AG04450 (cell line): ENCODE results near the gene TNS3. TPM values are rescaled to one million over a fixed set of nuclear protein-coding genes. Genes with fewer than 3 reads are reported as not detected.
A peak's percentile ranks its signal among the peaks of the same experiment; 100 is the strongest.

ENCODE experiments used
- CTCF ChIA-PET: fragments of 300-600, 350-600 bp; formaldehyde crosslinking; extraction: SDS; loops from one replicate; lab custom pipeline; 2022; ENCODE audit warnings: antibody characterized with exemption, inconsistent platforms; lab: Charles Lee
- POLR2A ChIA-PET: fragments of 350-600 bp; formaldehyde crosslinking; extraction: SDS; loops from one replicate; lab custom pipeline; 2021; ENCODE audit warnings: antibody characterized with exemption, inconsistent platforms; lab: Yijun Ruan, JAX
- DNase-seq: peaks from one replicate; pipeline ENCODE4 v3.0.0-alpha.2; 2011; ENCODE audit warnings: low read depth, low spot score
- H3K27ac ChIP-seq: one replicate; pipeline ENCODE4 v1.5.1; 2012; ENCODE audit warnings: low read depth, low read length, control low read depth
- H3K27me3 ChIP-seq: one replicate; pipeline ENCODE4 v1.6.0; 2012; ENCODE audit warnings: low read length; ENCODE audit not compliant: control insufficient read depth, insufficient read depth
- H3K4me3 ChIP-seq: 2 replicates; pipeline ENCODE4 v1.5.1; 2011; ENCODE audit warnings: mild to moderate bottlenecking, low read depth, low read length, control low read depth
- H3K9me3 ChIP-seq: 2 replicates; pipeline ENCODE4 v1.5.1; 2012; ENCODE audit warnings: low read length; ENCODE audit not compliant: control insufficient read depth, insufficient read depth
- CTCF ChIP-seq: IDR thresholded peaks from 2 replicates; pipeline ENCODE4 v1.5.1; 2011; ENCODE audit warnings: low read depth, low read length, control low read depth, inconsistent platforms
- polyA plus RNA-seq: library from polyadenylated mRNA; depleted of rRNA; stranded (reverse); fragments of >200 nt; gene quantifications from 2 replicates; pipeline ENCODE4 v1.2.3, GENCODE V29; 2011

The TNS3 gene
- polyA plus RNA-seq, 1 experiment, result 131 TPM

- H3K4me3 ChIP-seq, result no peak overlapping the region
- no peaks in the 10 kb centered on the region for H3K9me3 ChIP-seq
- no peak for TF ChIP-seq CTCF
- no peak for DNase-seq
- ChIA-PET POLR2A (interaction anchor here (0.6 kb wide), 1 partner anchor 39 kb away, joined by 8 read pairs; no protein-coding TSS in a partner anchor), CTCF (no interaction called here)
- H3K27me3 ChIP-seq, result no peaks in the 10 kb centered on the region
- no peak overlapping the region for H3K27ac ChIP-seq
Observed at GRCh38 chr7:47297120-47297519, 284.8 kb downstream of the TNS3 start.

- Histone ChIP-seq H3K27me3 (no peaks in the 10 kb centered on the region), H3K4me3 (no peak overlapping the region), H3K27ac (no peak overlapping the region), H3K9me3 (no peaks in the 10 kb centered on the region)
- no peak for TF ChIP-seq CTCF
- no peak for DNase-seq
- ChIA-PET POLR2A (no interaction called here), CTCF (interaction anchor here (1.4 kb wide), 1 partner anchor 29 kb away, joined by 4 read pairs; no protein-coding TSS in a partner anchor)
Observed at GRCh38 chr7:47295606-47296005, 286.3 kb downstream of the TNS3 start.

- CTCF ChIA-PET, result interaction anchor here (1.0 to 1.4 kb wide), 2 partner anchors 28 kb away, joined by 3 to 4 read pairs; no protein-coding TSS in a partner anchor
- no peak for DNase-seq
- peak overlapping the region; percentile 47 for H3K27ac ChIP-seq
- no peak for TF ChIP-seq CTCF
- H3K27me3 ChIP-seq, result no peaks in the 10 kb centered on the region
- no peak overlapping the region for H3K4me3 ChIP-seq
- no peaks in the 10 kb centered on the region for H3K9me3 ChIP-seq
- POLR2A ChIA-PET, result interaction anchor here (0.7 to 1.4 kb wide), 2 partner anchors 9 to 33 kb away, joined by 3 to 6 read pairs; no protein-coding TSS in a partner anchor
Observed at GRCh38 chr7:47294556-47295222, 287.2 kb downstream of the TNS3 start.

GRCh38 chr7:47293884-47294555 is 287.9 kb downstream of the TNS3 start:
- no peak for TF ChIP-seq CTCF
- no peak overlapping the region for H3K4me3 ChIP-seq
- ChIA-PET POLR2A (interaction anchor here (0.7 to 1.4 kb wide), 2 partner anchors 10 to 34 kb away, joined by 3 to 6 read pairs; no protein-coding TSS in a partner anchor), CTCF (interaction anchor here (1.0 to 1.4 kb wide), 2 partner anchors 27 to 525 kb away, joined by 3 to 7 read pairs; no protein-coding TSS in a partner anchor)
- no peak for DNase-seq
- no peaks in the 10 kb centered on the region for H3K27me3 ChIP-seq
- no peaks in the 10 kb centered on the region for H3K9me3 ChIP-seq
- H3K27ac ChIP-seq, result peak overlapping the region; percentile 39

- H3K4me3 ChIP-seq, result no peak overlapping the region
- ChIA-PET CTCF (interaction anchor here (1.4 kb wide), 2 partner anchors 27 to 526 kb away, joined by 5 to 7 read pairs; no protein-coding TSS in a partner anchor), POLR2A (no interaction called here)
- no peak for TF ChIP-seq CTCF
- H3K9me3 ChIP-seq, result no peaks in the 10 kb centered on the region
- no peaks in the 10 kb centered on the region for H3K27me3 ChIP-seq
- H3K27ac ChIP-seq, result peak overlapping the region; percentile 49
- no peak for DNase-seq
Observed at GRCh38 chr7:47292832-47293309, 289.0 kb downstream of the TNS3 start.
